HG02678 (cell line): ENCODE results near the gene NSRP1.
A peak's percentile ranks its signal among the peaks of the same experiment; 100 is the strongest.
"Not testable (repeated sequence)": the region's sequence is repeated elsewhere in the genome, so short reads cannot be mapped to it uniquely, and the experiment has no call there.

Source experiments
- ATAC-seq: cut with Tn5 transposase; IDR thresholded peaks from one replicate; pipeline ENCODE4 v1.9.1; 2021; ENCODE audit warnings: mild to moderate bottlenecking, moderate library complexity; ENCODE audit not compliant: unreplicated experiment

Gene NSRP1

DNA sequence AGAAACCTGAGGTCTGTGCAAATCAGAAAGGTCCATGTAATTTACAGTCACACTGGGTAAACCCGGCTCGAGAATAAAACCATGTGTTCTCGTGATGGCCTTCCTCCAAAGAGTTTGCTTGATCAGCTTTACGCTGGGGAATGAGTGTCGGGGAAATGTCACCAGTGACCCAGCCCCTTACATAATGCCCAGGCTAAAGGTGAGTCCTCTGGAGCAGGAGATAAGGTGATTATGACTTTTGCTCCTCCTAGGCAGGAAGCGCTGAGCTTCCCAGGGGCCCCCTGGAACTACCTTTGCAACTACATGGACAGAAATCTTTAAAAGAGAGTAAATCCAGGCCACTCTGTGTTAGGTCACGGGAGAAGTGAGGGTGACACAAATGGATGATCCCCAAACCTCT lies 103.2 kb downstream of the NSRP1 start:
- no peak for ATAC-seq

DNA sequence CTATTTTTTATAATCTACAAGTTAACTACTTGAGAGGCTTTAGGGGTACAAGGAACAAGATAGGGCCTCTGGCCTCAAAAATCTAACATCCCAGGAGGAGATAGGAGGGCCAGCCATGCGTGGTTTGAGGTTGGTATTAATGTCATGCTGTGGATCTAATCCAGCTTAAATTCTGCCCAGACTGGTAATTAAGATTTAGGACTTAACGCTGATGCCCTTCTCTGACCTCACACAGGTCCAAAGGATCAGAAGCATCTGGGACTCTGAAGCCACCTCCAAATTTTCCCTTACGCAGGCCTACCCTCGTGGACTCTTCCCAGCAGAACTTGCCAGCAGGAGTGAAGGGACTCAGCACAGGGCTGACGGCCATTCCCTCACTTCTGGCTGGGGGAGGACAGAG lies 103.8 kb downstream of the NSRP1 start:
- ATAC-seq = no peak

DNA sequence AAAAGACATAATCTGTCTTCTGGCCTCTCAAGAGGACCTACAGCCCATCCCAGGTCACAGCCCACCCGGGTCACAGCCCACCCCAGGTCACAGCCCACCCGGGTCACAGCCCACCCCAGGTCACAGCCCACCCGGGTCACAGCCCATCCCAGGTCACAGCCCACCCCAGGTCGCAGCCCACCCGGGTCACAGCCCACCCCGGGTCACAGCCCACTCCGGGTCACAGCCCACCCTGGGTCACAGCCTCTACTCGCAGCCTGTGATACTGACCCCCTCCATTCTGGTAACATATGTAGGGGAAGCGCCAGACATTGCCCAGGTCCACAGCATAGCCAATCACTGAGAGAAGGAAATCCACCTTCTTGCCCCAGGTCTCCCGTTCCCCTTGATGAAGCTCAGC lies 104.7 kb downstream of the NSRP1 start:
- ATAC-seq = no peak

DNA sequence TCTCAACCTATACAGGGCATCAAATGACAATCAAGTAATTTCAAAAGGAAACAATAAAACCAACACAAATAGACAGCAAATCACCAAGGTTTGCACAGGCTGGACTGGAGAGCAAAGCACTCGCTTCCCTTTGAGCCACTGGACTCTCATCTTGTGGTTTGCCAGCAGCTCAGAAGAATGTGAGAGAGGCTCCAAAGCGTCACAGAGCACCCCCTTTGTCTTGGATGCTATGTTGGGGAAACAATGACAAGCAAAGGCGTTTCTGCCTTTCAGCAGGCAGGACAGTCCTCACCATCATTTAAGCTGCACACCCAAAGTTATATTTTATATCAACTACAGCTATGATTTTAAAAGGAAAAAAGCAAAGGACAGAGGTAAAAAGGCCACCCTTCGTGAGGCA lies 105.6 kb downstream of the NSRP1 start:
- ATAC-seq = no peak

DNA sequence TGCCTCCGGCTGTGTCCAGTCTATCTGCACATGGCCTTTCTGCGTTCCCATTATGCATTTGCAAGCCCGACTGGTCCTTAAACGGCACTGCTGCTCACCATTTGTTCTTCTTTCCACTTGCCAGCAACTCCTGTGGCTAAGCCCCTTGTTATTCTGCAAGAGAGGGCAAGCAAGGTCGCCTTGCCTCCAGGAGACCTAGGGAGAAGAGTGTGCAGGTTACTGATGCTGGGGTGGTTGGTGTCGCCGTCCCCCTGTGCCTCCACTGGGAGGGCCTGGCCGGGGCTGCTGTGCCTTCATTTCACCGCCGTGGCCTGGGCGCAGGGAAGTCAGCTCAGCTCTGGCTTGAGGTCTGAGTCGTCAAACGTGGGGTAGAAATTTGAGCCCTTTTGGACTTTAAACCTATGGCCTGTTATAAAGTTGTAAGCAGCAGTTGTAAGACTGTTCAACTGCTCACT lies 106.1 kb downstream of the NSRP1 start:
- ATAC-seq = no peak

DNA sequence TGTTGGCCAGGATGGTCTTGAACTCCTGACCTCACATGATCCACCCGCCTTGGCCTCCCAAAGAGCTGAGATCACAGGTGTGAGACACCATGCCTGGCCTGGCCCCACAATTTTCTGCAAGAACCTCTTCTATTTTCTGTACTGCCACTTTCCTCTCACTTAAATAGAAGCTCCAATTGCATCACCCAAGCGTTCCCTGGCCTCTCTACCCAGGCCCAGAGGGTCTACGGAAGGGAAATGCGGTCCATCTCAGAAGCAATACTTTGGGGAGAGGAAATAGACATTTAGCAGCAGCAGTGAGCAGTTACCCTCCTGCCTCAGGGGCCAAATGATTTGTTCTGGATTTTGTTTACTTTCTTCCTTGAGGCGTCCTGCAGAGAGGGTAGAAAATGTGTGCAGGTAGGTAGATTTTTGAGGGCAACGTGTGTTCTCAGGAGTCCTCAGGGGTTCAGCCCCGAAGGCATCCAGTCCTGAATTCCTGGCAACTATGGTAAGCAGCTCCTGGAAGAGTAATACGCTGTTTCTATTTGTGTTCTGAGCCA lies 107.9 kb downstream of the NSRP1 start:
- ATAC-seq = no peak

DNA sequence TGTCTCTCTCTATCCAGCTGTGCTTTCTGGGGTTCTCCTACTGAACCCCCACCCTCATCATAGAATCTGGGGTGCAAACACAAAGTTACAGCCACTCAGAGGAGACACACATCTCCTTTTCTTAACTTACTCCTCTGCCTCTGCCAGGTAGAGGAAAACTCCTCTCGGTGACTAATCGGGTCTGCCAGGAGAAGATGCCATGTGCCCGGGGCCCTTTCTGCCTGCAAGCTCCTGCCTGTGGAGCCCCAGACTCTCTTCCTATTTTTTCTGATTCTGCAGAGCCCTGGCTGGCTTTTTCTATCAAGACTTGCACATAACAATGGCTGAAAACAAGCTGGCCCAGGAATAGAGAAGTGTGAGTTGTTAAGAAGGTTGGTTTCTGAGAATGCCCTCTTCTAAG lies 108.5 kb downstream of the NSRP1 start:
- no peak for ATAC-seq

DNA sequence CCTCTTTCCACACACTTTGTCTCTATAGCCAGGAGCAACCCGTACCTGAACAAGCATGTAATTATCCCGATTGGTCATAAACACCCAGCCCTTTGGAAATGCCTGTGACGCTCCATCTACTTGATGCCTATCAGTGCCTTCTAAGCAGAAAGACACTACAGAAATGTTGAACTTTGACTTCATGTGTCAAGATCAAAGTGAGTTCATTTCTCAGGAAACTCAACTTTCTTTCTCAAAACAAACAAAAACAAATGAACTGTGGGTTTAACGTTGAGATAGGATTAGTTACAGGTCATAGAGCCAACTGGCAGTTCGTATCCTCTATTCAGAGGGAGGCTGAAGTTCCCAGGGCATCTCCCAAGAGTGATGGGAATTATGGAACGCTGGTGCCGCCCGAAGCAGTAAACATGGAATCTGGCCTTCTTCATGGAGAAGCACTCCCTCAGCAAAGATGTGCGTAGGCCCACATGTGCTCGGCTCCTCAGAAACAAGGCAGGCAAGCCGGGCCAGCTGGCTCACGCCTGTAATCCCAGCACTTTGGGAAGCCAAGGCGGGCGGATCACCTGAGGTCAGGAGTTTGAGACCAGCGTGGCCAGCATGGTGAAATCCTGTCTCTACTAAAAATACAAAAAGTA lies 109.4 kb downstream of the NSRP1 start:
- ATAC-seq = no peak

DNA sequence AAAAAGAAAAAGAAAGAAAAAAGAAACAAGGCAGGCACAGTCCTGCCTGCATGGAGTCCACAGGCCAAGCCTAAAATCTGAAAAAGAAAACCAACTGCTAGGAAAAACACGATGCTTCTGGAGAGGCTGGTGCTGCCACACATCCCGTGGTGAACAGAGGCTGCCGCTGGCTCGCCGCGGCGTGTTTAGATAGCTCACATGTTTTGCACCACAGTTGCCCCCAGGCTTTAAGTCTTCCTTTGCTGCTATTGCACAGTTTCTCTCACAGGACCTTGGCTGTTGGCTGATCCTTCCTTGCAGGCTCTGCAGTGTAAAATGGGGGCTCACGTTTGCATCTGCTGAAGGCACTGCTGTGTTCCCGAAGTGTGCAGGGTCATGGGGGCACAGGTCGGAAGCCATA lies 110.3 kb downstream of the NSRP1 start:
- ATAC-seq = no peak

DNA sequence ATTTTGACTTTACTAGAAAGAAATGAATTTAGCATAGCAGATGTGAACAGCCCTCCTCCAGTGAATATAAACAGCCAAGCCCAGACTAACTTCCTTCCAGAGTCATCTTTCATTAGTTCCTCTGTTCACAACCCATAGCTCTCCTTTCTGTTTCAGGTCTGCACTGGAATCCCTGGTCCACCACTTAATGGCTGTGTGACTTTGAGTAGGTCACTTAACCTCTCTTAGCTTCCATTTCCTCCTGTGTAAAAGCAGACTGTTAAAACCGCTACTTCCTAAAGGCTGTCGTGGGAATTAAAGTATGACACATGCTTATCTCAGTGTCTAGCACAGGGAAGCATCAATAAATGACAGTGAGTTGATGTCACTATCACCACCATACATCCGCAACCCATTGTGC lies 111.4 kb downstream of the NSRP1 start:
- no peak for ATAC-seq

DNA sequence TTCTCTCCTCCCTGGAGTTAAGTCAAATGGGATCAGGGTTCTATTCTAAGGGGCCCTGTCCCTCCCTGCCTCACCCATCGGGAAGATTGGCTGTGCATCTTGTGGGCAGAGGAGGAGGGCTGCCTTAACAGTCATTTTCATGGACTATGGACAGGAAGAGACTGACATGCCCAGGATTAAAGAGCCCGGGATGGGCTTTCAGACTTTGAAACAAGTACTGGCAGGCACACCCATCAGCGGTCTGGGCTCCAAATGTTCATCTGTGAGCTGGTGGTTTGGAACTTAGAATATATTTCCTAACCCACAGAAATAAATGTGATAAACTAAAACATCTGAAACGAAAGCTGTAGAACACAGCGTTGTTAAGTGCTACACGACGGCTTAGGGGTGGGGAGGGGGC lies 112.4 kb downstream of the NSRP1 start:
- ATAC-seq = no peak

DNA sequence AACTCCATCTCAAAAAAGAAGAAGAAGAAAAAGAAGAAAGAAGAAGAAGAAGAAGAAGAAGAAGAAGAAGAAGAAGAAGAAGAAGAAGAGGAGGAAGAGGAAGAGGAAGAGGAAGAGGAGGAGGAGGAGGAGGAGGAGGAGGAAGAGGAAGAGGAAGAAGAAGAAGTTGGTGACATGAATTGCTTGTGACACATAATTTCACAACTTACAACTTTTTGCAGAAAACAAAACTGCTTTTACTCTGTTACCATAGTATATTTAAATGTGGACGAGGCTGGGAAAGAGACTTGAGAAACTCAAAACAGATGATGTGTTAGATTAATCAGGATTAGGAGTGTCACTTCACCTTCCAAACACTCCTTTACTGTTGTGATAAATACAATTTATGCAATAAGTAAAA lies 113.4 kb downstream of the NSRP1 start:
- not testable (repeated sequence) for ATAC-seq

DNA sequence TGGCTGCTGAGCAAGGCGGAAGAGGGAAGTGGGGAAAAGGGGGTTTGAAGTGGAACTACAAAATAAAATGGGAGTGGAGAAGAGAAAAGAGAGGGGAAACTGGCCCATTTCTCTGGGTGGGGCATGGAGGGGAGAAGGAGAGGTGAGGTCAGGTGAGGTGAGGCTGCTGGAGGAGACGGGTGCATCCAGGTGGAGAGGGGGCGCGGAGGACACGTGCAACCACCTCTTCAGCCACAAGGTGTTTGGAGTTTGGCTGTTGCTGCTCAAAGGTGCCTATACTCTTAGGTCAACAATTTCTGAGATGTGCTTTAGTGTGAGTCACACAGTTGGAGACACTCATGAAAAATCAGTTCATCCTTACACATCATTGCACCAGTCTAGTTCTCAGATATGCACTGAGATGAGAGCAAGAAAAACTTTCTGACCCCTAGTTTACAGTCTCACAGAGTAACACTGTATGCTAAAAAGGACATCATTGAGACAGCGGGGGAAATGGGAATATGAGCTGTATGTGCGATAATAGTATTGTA lies 114.0 kb downstream of the NSRP1 start:
- no peak for ATAC-seq

DNA sequence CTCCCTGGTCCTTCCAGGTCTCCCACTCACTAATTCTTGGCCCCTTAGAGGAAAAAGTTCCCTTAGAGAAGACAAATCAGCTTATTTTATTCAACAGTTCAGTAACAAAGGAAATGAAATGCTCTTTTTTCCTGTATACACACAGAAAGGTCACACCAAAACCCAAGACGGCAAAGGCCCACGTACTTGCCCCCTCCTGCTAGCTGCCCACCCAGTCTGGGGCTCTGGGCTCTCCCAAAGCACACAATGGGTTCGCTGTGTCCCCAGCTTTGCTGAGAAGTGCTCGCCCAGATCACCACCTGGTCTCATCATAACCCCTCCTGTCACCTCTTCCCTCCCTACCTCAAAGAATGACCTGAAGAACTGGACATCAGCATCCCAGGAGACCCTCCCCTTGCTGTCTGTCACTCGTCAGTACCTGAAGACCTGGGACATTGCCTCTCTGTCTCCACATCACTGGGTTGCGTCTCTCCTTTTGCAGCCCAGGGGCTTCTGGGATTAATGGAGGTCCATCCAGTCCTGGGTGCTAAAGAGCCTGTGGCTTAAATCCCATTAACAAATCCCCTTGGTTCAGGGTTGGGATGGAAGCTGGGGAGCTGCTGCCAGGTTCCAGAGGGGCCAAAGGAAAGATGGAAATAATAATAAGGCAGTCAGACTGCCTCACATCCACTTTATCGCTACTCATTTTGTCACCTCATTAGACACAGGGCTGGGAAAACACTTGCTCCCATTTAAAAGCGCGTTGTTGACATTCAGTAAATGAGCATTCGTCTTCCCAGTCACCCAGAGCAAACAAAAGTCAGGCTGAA lies 115.6 kb downstream of the NSRP1 start:
- ATAC-seq = no peak

DNA sequence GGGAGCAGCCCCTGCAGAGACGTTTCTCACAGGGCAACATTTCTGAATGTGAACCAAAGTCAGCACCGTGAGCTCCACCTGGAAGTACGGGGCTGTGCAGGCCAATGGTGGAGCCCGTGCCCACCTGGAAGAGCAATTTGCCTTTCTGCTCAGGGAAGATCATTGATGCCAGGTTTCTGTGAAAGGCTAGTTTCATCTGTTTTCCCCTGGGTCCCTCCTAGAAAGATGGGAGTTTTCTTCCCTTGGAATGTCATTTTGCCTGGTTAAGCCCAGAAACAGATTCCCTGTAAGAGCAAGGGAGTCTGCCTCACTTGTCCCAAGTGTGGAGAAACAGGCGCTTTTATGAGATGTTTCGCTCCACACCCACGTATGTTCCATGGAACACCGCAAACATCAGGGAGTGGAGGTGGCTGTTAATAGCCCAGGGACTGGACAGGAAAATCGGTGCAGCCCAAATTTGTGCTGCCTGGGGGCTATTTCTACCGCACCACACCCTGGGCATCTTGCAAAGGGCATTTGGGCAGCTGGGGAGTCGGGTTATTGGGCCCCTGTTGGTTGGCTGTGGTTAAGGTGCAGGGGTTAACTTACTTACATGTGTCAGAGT lies 116.3 kb downstream of the NSRP1 start:
- ATAC-seq = no peak

DNA sequence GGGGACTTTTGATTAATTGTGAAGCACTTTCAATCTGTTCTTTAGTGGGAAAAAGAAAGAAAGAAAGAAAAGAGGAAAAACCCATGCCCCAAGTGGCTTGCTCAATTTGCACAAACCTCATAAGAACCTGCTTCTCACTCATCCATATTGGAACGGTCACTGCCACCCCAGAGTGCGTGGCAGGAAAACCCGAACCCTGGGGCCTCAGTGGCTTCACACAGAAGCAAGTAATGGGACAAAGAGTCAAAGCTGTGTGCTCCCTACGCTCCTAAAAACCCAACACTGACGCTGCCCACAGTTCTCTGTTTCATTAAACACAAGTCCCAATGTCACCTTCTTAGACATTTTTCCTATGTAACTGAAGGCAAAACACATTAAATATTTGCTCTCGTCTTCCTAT lies 117.7 kb downstream of the NSRP1 start:
- ATAC-seq = no peak

DNA sequence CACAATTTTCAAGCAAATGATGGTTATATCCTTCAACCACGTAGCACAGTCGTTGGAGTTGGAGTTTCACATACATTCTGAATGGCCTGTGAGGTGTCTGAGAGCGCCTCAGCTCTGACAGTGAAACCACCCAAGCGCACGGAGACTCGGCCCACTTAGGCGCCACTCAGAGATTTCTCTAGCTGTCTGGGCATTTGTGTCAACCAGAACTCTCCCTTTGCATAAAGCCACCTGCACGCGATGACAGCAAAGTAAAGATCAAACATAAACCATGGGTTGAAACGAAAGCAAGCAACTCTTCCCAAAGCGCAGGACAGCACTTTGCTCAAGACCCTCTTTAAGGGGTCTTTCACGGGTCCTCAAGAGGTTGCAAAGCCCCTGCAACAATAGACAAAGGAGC lies 118.3 kb downstream of the NSRP1 start:
- peak; percentile 83 for ATAC-seq

DNA sequence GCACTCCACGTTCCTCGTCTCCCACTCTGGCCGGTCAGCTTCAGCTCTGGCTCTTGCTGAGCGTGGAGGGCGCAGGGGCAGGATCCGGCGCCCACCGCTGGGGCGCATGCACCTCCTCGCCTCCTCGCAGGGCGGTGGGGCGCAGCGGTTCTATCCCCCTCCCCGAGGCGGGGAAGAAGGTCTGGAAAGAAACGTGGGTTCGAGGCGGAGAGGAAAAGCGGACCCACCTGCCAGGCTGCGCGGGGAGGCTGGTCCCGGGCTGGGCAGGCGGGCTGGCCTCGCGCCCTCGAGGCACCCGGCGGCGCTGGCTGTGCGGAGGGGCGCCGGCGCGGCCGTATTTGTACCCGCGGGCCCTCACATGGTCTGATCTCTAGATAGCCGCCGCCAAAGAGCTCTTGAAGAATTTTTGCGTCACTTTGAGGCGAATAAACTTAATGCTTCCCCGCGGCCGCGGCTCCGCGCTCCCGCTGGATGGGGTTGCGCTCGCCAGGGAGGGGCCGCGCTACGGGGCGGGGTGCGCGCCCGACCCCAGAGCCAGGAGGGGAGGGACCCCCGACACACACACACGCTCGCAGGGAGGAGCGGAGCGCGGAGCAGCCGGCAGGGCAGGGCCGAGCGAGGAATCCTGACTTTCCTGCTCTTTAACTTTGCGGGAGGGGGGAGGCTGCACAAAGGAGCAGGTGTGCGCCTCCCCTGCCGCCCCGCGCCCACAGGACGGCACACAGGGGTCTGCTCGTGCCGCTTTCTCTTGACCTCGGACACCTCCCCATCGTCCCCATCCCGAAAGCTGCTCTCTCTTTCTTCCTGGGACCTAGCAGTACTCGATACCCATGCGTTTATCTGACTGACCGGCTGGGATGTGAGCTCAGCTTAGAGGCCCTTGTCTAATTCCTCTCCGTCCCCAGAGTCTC lies 119.0 kb downstream of the NSRP1 start, which contains the start of gene SLC6A4:
Gene SLC6A4, minus strand, starts transcription at position 312 of the 911 bp plus-strand sequence. CDS start 13,739 bp downstream, outside the sequence.
- ATAC-seq = peak; percentile 15
